C4-2B (cell line): Measurements from ENCODE around the gene KCNQ5.

ENCODE experiments used
- CTCF ChIP-seq: fragments of 450-650 bp; conservative IDR thresholded peaks from 2 replicates; pipeline ENCODE4 v1.5.1; 2017; ENCODE audit warnings: mild to moderate bottlenecking
- ZFX ChIP-seq: fragments of 450-650 bp; IDR thresholded peaks from 2 replicates; pipeline ENCODE4 v1.6.1; 2017

- TF ChIP-seq ZFX (no peak), CTCF (no peak)
Measured at GRCh38 chr6:72967329-72967728, 345.5 kb downstream of the KCNQ5 start.
